Stimulated activated memory B cell treated with anti-CD40 and anti-IgM and Interleukin-4, amounts not matched to agents 10 μg/mL and 1 μg/mL and 100 μg/mL, for 72 hours (primary cell): ENCODE data around the gene PPRC1.
A peak's percentile ranks its signal among the peaks of the same experiment; 100 is the strongest.

Source experiments
- ATAC-seq: fragments of 150-1000 bp; cut with Tn5 transposase; 2 replicates; pipeline ENCODE4 v1.10.0; 2021
- H3K27ac Mint-ChIP-seq: one replicate; pipeline ENCODE4 v1.8.0; 2022; ENCODE audit warnings: mild to moderate bottlenecking, mixed read lengths
- H3K27me3 Mint-ChIP-seq: one replicate; pipeline ENCODE4 v1.8.0; 2022; ENCODE audit warnings: mixed read lengths
- H3K36me3 Mint-ChIP-seq: one replicate; pipeline ENCODE4 v1.8.0; 2022; ENCODE audit warnings: mixed read lengths
- H3K4me1 Mint-ChIP-seq: one replicate; pipeline ENCODE4 v1.8.0; 2022; ENCODE audit warnings: mixed read lengths
- H3K4me3 Mint-ChIP-seq: one replicate; pipeline ENCODE4 v1.8.0; 2022; ENCODE audit warnings: mild to moderate bottlenecking, moderate library complexity, mixed read lengths
- H3K9me3 Mint-ChIP-seq: one replicate; pipeline ENCODE4 v1.8.0; 2022; ENCODE audit warnings: mixed read lengths

Gene PPRC1

DNA sequence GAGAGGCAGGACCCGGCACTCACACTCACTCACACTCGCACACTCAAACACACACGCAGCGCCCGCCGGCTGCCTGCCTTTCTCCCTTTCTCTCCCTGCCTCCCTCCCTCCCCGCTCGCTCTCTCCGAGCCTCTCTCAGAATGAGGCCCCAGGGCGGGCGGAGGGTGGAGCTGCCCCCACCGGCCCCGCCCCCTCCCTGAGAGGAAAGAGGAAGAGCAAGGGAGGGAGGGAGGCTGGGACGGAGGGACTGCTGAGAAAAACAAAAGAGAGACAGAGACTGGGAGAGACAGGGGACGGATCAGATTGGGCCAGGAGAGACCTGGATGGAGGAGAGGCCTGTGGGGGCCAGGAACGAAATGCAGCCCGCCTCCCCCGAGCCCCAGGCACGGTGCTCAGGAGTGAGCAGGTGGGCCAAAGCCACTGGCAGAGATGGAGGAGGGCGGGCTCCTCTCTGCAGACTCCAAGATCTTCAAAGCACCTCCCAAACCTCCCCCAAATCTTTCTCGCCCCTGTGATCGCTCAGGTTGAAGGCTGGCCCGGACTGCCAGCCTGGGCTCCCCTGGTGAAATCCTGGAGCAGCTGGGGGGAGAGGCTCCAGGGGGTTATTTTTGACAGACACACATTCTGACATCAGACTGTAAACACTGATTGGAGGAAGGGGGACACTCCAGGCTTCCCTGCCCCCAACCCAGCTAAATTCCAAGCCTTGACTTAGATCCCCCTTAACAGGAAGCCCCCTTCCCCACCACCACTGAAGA is 17.8 kb upstream of the PPRC1 start:
- H3K4me3 Mint-ChIP-seq = peak overlapping the region; percentile 81
- H3K36me3 Mint-ChIP-seq = peaks cover 20% of the 10 kb centered on the region
- ATAC-seq = peak; percentile 87
- H3K27ac Mint-ChIP-seq = peak overlapping the region; percentile 81
- H3K4me1 Mint-ChIP-seq = peaks cover 62% of the 10 kb centered on the region
- no peaks in the 10 kb centered on the region for H3K27me3 Mint-ChIP-seq
- no peaks in the 10 kb centered on the region for H3K9me3 Mint-ChIP-seq

- no peak for ATAC-seq
- peaks cover 12% of the 10 kb centered on the region for H3K36me3 Mint-ChIP-seq
- H3K4me1 Mint-ChIP-seq = peaks cover 63% of the 10 kb centered on the region
- no peaks in the 10 kb centered on the region for H3K9me3 Mint-ChIP-seq
- peak overlapping the region; percentile 81 for H3K27ac Mint-ChIP-seq
- no peaks in the 10 kb centered on the region for H3K27me3 Mint-ChIP-seq
- H3K4me3 Mint-ChIP-seq = peak overlapping the region; percentile 81
Measured at GRCh38 chr10:102115775-102116174, 17.1 kb upstream of the PPRC1 start.

- no peak overlapping the region for H3K4me3 Mint-ChIP-seq
- H3K27me3 Mint-ChIP-seq = no peaks in the 10 kb centered on the region
- H3K4me1 Mint-ChIP-seq = peaks cover 71% of the 10 kb centered on the region
- H3K9me3 Mint-ChIP-seq = no peaks in the 10 kb centered on the region
- ATAC-seq = no peak
- H3K36me3 Mint-ChIP-seq = peaks cover 4% of the 10 kb centered on the region
- peak overlapping the region; percentile 81 for H3K27ac Mint-ChIP-seq
Measured at GRCh38 chr10:102116656-102117055, 16.2 kb upstream of the PPRC1 start.

DNA sequence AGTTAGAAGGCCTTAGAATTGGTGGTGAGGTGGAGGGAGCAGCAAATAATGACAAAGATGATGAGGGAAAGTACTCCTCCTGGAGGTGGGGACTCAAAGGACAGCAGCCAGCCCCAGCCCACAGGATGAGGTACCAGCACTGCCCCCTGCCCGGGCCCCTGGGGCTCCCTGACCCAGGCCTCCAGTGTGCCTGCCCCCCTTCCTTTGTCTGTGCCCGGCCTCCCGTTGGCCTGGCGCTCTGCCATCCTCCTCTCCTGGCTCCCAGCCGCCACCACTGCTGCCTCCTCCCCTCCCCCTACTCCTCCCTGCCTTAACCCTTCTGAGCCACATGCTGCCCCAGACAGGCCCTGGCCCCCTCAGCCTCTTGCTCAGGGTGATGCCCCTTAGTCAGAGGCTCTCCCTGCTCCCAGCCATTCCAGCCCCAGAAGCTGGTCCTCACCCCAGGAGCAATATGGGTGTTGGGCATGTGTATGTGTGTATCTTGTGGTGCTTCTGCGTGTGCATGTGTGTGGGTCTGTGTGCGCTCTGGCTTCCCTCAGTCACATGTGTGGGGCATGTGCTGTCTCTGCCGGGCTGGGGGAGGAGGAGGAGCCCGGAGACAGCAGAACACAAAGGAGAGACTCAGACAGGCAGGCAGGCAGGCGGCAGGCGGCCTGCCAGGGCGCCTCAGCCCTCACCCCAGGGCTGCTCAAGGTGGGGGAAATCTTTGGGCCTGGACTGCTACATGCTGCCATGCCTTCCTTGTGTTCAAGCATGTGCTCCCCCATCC is 15.3 kb upstream of the PPRC1 start:
- no peaks in the 10 kb centered on the region for H3K36me3 Mint-ChIP-seq
- H3K4me3 Mint-ChIP-seq = peak overlapping the region; percentile 96
- peak overlapping the region; percentile 81 for H3K27ac Mint-ChIP-seq
- peaks cover 74% of the 10 kb centered on the region for H3K4me1 Mint-ChIP-seq
- H3K27me3 Mint-ChIP-seq = no peaks in the 10 kb centered on the region
- no peak for ATAC-seq
- H3K9me3 Mint-ChIP-seq = no peaks in the 10 kb centered on the region

- H3K9me3 Mint-ChIP-seq = no peaks in the 10 kb centered on the region
- no peaks in the 10 kb centered on the region for H3K36me3 Mint-ChIP-seq
- H3K27ac Mint-ChIP-seq = peak overlapping the region; percentile 81
- no peaks in the 10 kb centered on the region for H3K27me3 Mint-ChIP-seq
- H3K4me1 Mint-ChIP-seq = peaks cover 61% of the 10 kb centered on the region
- peak overlapping the region; percentile 96 for H3K4me3 Mint-ChIP-seq
- no peak for ATAC-seq
Measured at GRCh38 chr10:102118867-102119266, 14.0 kb upstream of the PPRC1 start.

DNA sequence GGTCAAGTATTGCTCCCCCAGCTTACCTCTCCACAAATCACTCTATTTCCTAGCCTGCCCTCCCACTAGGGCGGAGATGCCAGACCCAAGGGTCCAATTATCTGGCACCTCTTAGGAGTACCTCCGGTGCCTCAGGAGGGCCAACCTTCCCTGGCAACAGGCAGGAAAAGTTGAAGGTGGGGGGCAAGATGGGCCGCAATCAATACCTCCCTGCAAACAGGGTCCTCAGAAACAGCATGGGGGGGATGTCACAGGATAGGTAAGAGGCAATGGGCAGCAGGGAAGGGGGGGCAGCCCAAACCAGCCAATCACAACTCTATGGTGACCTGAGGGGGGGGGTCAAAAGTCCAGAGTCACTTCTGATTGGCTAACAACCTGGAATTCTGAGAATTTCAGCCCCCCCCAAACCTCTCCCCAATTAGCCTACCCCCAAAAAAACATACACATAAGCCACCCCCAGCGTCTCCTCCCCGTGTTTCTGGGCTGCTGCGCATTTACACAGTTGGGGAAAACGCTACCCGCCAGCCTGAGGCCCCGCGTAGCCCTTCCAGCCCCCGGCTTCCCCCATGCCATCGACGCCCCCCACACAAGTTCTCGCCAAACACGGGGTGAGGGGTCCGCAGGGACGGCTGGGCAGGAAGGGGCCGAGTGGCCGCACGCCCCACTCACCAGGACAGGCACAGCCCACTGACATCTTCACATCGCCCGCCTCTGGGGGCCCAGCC is 13.3 kb upstream of the PPRC1 start:
- peak overlapping the region; percentile 81 for H3K27ac Mint-ChIP-seq
- H3K27me3 Mint-ChIP-seq = no peaks in the 10 kb centered on the region
- H3K4me3 Mint-ChIP-seq = peak overlapping the region; percentile 96
- peaks cover 59% of the 10 kb centered on the region for H3K4me1 Mint-ChIP-seq
- no peaks in the 10 kb centered on the region for H3K36me3 Mint-ChIP-seq
- ATAC-seq = peak; percentile 56
- no peaks in the 10 kb centered on the region for H3K9me3 Mint-ChIP-seq

DNA sequence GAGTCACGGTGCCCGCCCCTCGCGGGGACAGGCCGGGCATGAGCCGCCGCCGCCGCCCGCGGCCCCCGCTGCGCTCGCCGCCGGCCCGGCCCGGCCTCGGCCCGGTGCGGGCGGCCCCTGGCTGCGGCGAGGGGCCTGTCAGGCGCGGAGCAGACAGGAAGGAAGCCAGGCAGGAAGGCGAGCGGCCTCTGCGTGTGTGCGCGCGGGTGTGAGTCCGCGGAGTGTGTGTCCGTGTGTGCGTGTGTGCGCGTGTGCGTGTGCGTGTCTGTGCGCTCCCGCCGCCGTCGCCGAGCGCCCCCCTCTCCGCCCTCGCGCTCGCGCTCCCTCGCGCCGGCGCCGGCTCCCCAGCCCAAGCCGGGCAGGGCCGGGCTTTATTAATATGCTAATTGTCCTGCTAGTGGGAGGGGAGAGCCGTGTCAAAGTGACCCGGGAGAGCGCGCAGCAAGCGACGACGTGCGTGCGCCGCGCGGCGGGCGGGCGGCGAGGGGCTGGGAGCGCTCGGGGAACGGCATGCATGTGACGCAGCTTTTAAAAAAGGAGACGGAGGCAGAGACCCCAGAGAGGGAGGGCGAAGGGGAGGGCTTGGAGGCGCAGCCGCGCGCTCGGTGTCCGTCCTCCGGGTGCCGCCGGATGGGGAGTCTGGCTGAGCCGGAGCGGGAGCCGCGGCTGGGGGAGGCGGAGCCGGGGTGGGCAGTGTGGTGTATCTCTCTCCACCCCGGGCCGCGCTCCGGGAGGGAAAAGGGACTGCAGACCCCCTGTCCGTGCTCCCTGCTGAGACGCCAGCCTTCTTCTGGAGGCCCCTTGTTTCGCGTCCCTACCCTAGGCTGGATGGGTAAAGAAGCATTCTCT is 12.5 kb upstream of the PPRC1 start, which contains the start of gene LDB1:
Gene LDB1 (minus strand): TSS at position 227 of the 849 bp plus-strand sequence. CDS start 258 bp downstream, outside the sequence.
- H3K27me3 Mint-ChIP-seq = no peaks in the 10 kb centered on the region
- H3K9me3 Mint-ChIP-seq = no peaks in the 10 kb centered on the region
- peaks cover 54% of the 10 kb centered on the region for H3K4me1 Mint-ChIP-seq
- H3K4me3 Mint-ChIP-seq = peak within 1 kb of the TSS; percentile 96
- H3K36me3 Mint-ChIP-seq = no peaks in the 10 kb centered on the region
- H3K27ac Mint-ChIP-seq = peak within 1 kb of the TSS; percentile 81
- peak; percentile 85 for ATAC-seq

DNA sequence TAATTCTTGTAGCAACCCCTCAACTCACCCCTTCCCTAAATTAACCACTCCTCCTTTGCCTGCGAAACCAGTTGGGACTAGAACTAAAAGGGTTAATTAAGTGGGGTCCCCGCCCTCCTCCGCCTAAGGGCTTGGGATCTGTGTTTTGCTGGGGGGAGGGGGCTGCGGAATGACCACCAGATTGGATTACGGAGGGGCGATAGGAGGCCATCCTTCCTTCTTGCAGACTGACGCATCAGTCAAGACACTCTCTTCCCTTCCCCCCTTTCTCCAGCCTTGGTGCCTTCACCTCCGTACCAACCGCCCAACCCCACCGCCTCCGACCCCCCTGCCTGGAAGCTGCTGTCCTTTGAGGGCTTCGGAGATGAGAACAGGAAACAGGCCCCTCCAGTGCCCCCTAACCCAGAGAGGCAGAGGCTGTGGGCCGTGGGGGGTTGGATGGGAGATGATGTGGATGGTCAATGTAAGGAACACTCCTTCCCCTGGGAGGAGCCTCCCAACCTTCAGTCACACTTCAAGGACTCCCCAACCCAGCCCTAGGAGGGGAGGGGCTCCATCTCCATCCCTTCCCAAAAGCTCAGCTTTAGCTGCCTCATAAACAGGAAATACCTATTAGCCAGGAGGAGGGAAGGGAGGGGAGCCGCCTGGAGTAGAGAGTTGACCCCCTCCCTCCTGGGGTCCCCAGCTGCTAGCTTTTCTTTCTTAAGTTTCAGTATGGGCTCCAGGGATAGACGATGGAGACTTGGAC is 11.7 kb upstream of the PPRC1 start:
- Mint-ChIP-seq H3K36me3 (no peaks in the 10 kb centered on the region), H3K4me1 (peaks cover 46% of the 10 kb centered on the region), H3K27me3 (no peaks in the 10 kb centered on the region), H3K27ac (peak overlapping the region; percentile 81), H3K4me3 (peak overlapping the region; percentile 96), H3K9me3 (no peaks in the 10 kb centered on the region)
- no peak for ATAC-seq

DNA sequence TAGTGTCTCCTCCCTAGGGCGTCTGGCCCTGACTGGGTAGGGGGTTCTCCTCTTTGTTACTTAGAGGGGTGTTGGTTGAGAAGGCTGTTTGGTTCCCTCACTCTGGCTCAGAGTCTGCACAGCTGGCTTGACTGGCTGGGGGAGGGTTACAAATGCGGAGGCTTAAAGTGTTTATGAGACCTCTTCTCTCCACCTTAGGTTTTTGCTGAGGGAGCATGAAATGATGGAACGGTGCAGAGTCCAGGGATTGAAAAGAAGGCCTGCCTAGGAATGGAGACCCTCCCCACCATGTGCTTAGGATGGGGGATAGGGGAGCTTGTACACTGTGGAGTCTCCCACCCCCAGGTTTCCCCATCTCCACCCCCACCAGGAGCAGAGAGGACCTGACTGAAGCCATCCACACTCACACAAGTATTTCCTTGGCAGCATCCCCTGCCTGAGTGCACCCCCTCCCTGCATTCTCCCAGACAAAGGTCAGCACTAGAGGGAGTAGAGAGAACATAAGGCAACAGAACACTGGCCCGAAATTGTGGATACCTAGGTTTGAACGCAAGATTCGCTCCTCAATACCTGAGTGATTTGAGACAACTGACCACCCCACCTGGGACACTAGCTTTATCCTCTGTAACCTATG is 11.0 kb upstream of the PPRC1 start:
- Mint-ChIP-seq H3K27me3 (no peaks in the 10 kb centered on the region), H3K9me3 (no peaks in the 10 kb centered on the region), H3K4me3 (peak overlapping the region; percentile 96), H3K27ac (peak overlapping the region; percentile 81), H3K36me3 (no peaks in the 10 kb centered on the region), H3K4me1 (peaks cover 39% of the 10 kb centered on the region)
- no peak for ATAC-seq

DNA sequence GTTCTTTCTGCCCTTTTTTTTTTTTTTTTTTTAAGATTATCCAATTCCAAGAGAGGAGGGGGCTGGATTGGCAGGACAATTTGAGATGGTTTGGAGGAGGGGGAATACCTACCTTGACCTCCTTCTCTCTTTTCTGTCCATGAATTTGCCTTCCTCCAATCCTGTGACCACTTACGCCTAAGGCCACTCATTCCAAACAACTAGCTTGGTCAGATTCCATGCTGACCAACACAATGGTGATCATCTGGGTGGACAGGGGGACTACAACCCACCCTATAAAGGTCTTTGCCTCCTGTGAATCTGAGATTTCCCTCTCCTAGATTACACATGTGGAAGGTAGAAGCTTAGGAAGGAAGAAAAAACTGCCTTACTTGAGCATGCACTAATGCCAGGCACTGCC is 10.4 kb upstream of the PPRC1 start:
- no peak for ATAC-seq
- H3K36me3 Mint-ChIP-seq = no peaks in the 10 kb centered on the region
- no peak overlapping the region for H3K27ac Mint-ChIP-seq
- no peaks in the 10 kb centered on the region for H3K27me3 Mint-ChIP-seq
- H3K4me3 Mint-ChIP-seq = no peak overlapping the region
- no peaks in the 10 kb centered on the region for H3K9me3 Mint-ChIP-seq
- H3K4me1 Mint-ChIP-seq = peaks cover 34% of the 10 kb centered on the region

- Mint-ChIP-seq H3K4me3 (no peak overlapping the region), H3K27me3 (no peaks in the 10 kb centered on the region), H3K36me3 (no peaks in the 10 kb centered on the region), H3K4me1 (peaks cover 26% of the 10 kb centered on the region), H3K27ac (no peak overlapping the region), H3K9me3 (no peaks in the 10 kb centered on the region)
- ATAC-seq = no peak
Measured at GRCh38 chr10:102123223-102123622, 9.6 kb upstream of the PPRC1 start.

- no peaks in the 10 kb centered on the region for H3K9me3 Mint-ChIP-seq
- no peaks in the 10 kb centered on the region for H3K27me3 Mint-ChIP-seq
- peak overlapping the region; percentile 95 for H3K27ac Mint-ChIP-seq
- peaks cover 8% of the 10 kb centered on the region for H3K36me3 Mint-ChIP-seq
- no peak for ATAC-seq
- no peak overlapping the region for H3K4me3 Mint-ChIP-seq
- peaks cover 33% of the 10 kb centered on the region for H3K4me1 Mint-ChIP-seq
Measured at GRCh38 chr10:102131286-102132170, 1.3 kb upstream of the PPRC1 start.

- peak overlapping the region; percentile 91 for H3K4me3 Mint-ChIP-seq
- H3K27ac Mint-ChIP-seq = peak overlapping the region; percentile 95
Measured at GRCh38 chr10:102132193-102132562, 662 bp upstream of the PPRC1 start.

More at GRCh38 chr10:102132193-102132562, 662 bp upstream of the PPRC1 start:
- H3K4me1 Mint-ChIP-seq = peaks cover 33% of the 10 kb centered on the region
- ATAC-seq = no peak
- peaks cover 8% of the 10 kb centered on the region for H3K36me3 Mint-ChIP-seq
- no peaks in the 10 kb centered on the region for H3K27me3 Mint-ChIP-seq
- no peaks in the 10 kb centered on the region for H3K9me3 Mint-ChIP-seq
